Spleen (tissue), 11 donors: ENCODE results near the gene ATF7IP2. TPM values are rescaled to one million over a fixed set of nuclear protein-coding genes. Genes with fewer than 3 reads are reported as not detected.
A peak's percentile ranks its signal among the peaks of the same experiment; 100 is the strongest.

Experiments used
- DNase-seq: peaks from one replicate; pipeline ENCODE4 v3.0.0-alpha.2; 2020
- H3K27ac ChIP-seq, 8 donors: fragments of 200-600 bp; sonication (generic) in 7 of 8; 1 replicate in 4 of 8; 2 replicates in 4 of 8; pipeline versions ENCODE4 v1.5.0 to v1.8.0; 2016 to 2021; ENCODE audit warnings: inconsistent platforms in 4 of 8, mild to moderate bottlenecking in 4 of 8, moderate library complexity in 1 of 8
- H3K27me3 ChIP-seq, 7 donors: fragments of 200-600 bp; sonication (generic) in 6 of 7; replicated peaks in 1 of 7; 1 replicate in 4 of 7; 2 replicates in 3 of 7; pipeline versions ENCODE4 v1.5.0 to v1.8.0; 2016 to 2021; ENCODE audit warnings: inconsistent platforms in 3 of 7, mild to moderate bottlenecking in 1 of 7
- H3K36me3 ChIP-seq, 6 donors: fragments of 200-600 bp; sonication (generic) in 5 of 6; 1 replicate in 4 of 6; 2 replicates in 2 of 6; pipeline versions ENCODE4 v1.5.0 to v1.8.0; 2016 to 2021; ENCODE audit warnings: inconsistent platforms in 2 of 6
- H3K4me1 ChIP-seq, 6 donors: fragments of 200-600 bp; sonication (generic) in 5 of 6; 1 replicate in 3 of 6; 2 replicates in 3 of 6; pipeline versions ENCODE4 v1.5.0 to v1.8.0; 2016 to 2021; ENCODE audit warnings: inconsistent platforms in 3 of 6
- H3K4me3 ChIP-seq, 8 donors: fragments of 200-600 bp; sonication (generic) in 7 of 8; 1 replicate in 4 of 8; 2 replicates in 4 of 8; pipeline versions ENCODE4 v1.5.0 to v1.8.0; 2016 to 2021; ENCODE audit warnings: inconsistent platforms in 4 of 8, mild to moderate bottlenecking in 4 of 8, moderate library complexity in 2 of 8
- H3K9me3 ChIP-seq, 8 donors: fragments of 200-600 bp; sonication (generic) in 7 of 8; 1 replicate in 4 of 8; 2 replicates in 4 of 8; pipeline versions ENCODE4 v1.5.0 to v1.8.0; 2016 to 2021; ENCODE audit warnings: inconsistent platforms in 4 of 8
- POLR2A ChIP-seq, 3 donors: fragments of 450-650 bp; IDR thresholded peaks; one replicate each; pipeline ENCODE4 v1.5.1; 2017; ENCODE audit warnings: antibody characterized with exemption in 3 of 3, mild to moderate bottlenecking in 1 of 3
- POLR2AphosphoS5 ChIP-seq, 3 donors: sonication (generic); formaldehyde crosslinking; IDR thresholded peaks; one replicate each; pipeline ENCODE4 v1.5.1; 2017; ENCODE audit warnings: antibody characterized with exemption in 3 of 3
- whole genome bisulfite sequencing, 5 donors: extraction: QIAGEN DNeasy Blood & Tissue Kit in 3 of 5; methylation state at CpG; one replicate each; pipeline versions ENCODE4 v1.1.5 to v1.1.7; 2013 to 2018; 5-methylcytosine and 5-hydroxymethylcytosine counted together
- intact Hi-C: fragments of 100-400 bp; cut with DNase I; formaldehyde crosslinking; loops from one replicate; pipeline ENCODE4 v1.15.0; 2023; ENCODE audit warnings: low total_unique reads
- polyA plus RNA-seq, 3 donors: library from polyadenylated mRNA; stranded (reverse); fragments of 200-250 nt; gene quantifications; one replicate each; pipeline ENCODE4 v1.2.1, GENCODE V29; 2013
- total RNA-seq, 7 donors: library from RNA; depleted of rRNA in 3 of 7; stranded (reverse); fragments of >200 nt in 3 of 7; fragmentation: NEBNext Ultra II Directional in 4 of 7; extraction: Animal tissue kit (Norgen Biotek cat#: 25700) in 4 of 7; gene quantifications; one replicate each; pipeline versions ENCODE4 v1.1.0 to v1.2.1, GENCODE V29; 2016 to 2021
- TF ChIP-seq, protein P1 (sequence below), 11 experiments: fragments of 200-600 bp in 7 of 11; fragments of 450-650 bp in 4 of 11; sonication (generic) in 4 of 11; IDR thresholded peaks in 8 of 11; conservative IDR thresholded peaks in 3 of 11; 1 replicate in 7 of 11; 2 replicates in 4 of 11; pipeline versions ENCODE4 v1.4.0 to v1.8.0; 2016 to 2021; ENCODE audit warnings: antibody characterized with exemption in 11 of 11, inconsistent platforms in 4 of 11, mild to moderate bottlenecking in 1 of 11
- donor health status: healthy with polysubstance abuse.
- donor health status: DM: no; HTN: no; CAD: no; lungs with moderate emphysema.
- donor health status: DM: no; HTN: no; CAD: no.
- donor health status: Bipolar disorder and iron deficiency.
- donor health status: healthy.
- donor health status: DM: no; HTN: no; CAD: no.
- donor health status: DM: yes; HTN: yes; CAD: no.

Gene ATF7IP2
- total and polyA plus RNA-seq, 10 donors: 26.2 to 45.4 (median 31.8) TPM

DNA sequence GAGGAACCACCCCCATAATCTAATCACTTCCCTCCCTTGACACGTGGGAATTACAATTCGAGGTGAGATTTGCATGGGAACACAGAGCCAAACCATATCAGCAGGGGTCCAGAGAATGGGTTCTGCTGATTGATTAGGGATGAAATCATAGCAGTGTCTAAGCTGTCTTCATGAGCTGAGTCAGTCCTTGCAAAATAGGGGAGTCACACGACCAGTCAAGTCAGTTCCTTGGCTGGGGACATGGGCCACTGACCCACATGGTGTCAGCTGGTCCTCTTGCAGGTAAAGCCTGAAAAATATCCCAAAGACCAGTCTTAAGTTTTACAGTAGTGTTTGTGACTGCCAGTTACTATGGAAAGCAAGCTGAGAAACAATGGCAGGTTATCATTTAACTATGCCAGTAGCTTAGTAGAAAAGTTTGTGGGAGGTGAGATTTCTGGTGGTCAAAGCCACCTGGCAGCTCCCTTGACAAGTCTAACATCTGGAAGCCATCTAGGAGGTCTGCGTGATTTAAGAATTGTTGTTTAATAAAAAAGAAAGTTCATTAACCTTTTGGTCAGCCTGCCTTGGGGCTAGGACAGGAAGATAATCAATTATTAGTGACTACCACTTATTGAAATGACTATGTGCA lies 15.7 kb upstream of the ATF7IP2 start:
- H3K27ac ChIP-seq: no peak overlapping the region
- peaks cover 0 to 50% (median 31%) of the 10 kb centered on the region in 8 donors for H3K9me3 ChIP-seq
- DNase-seq: peak; percentile 22
- no peaks in the 10 kb centered on the region for H3K27me3 ChIP-seq
- intact Hi-C loops: no loop called here
- no peaks in the 10 kb centered on the region for H3K4me1 ChIP-seq
- no peak overlapping the region for H3K4me3 ChIP-seq
- no peaks in the 10 kb centered on the region for H3K36me3 ChIP-seq
- 50 to 66% (median 53%) methylated on average over 4 of the region's 4 CpGs for WGBS, 5 donors
- TF ChIP-seq, protein P1, sequence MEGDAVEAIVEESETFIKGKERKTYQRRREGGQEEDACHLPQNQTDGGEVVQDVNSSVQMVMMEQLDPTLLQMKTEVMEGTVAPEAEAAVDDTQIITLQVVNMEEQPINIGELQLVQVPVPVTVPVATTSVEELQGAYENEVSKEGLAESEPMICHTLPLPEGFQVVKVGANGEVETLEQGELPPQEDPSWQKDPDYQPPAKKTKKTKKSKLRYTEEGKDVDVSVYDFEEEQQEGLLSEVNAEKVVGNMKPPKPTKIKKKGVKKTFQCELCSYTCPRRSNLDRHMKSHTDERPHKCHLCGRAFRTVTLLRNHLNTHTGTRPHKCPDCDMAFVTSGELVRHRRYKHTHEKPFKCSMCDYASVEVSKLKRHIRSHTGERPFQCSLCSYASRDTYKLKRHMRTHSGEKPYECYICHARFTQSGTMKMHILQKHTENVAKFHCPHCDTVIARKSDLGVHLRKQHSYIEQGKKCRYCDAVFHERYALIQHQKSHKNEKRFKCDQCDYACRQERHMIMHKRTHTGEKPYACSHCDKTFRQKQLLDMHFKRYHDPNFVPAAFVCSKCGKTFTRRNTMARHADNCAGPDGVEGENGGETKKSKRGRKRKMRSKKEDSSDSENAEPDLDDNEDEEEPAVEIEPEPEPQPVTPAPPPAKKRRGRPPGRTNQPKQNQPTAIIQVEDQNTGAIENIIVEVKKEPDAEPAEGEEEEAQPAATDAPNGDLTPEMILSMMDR (IDR thresholded peaks at IDR 0.05 in 8 of 11, conservative IDR thresholded peaks at IDR 0.05 in 3 of 11): no peak
- TF ChIP-seq POLR2AphosphoS5 (IDR thresholded peaks at IDR 0.05): no peak
- TF ChIP-seq POLR2A (IDR thresholded peaks at IDR 0.05): no peak

DNA sequence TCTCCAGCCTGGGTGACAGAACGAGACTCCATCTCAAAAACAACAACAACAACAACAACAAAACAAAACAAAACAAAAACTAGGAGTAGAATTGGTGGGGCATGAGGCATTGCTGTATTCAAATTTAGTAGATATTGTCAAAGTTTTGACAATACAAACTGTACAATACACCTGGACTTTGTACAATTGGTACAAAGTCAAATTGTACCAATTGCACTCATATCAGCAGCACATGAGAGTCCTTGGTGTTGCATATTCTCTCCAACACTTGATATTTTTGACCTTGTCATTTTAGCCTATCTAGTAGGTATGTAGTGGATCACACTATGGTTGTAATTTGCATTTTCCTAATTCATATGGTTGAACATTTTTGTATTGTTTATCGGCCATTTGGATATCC lies 14.3 kb upstream of the ATF7IP2 start:
- no peak for DNase-seq
- TF ChIP-seq POLR2A (IDR thresholded peaks at IDR 0.05): no peak
- TF ChIP-seq, protein P1 (IDR thresholded peaks at IDR 0.05 in 8 of 11, conservative IDR thresholded peaks at IDR 0.05 in 3 of 11): no peak
- no peak for TF ChIP-seq POLR2AphosphoS5 (IDR thresholded peaks at IDR 0.05)
- H3K27ac ChIP-seq: no peak overlapping the region
- intact Hi-C loops: no loop called here
- H3K9me3 ChIP-seq: peaks cover 0 to 56% (median 31%) of the 10 kb centered on the region in 8 donors
- no peaks in the 10 kb centered on the region for H3K27me3 ChIP-seq
- H3K4me1 ChIP-seq: no peaks in the 10 kb centered on the region
- WGBS, 5 donors: 84 to 97% (median 86%) methylated on average over 2 of the region's 2 CpGs
- H3K36me3 ChIP-seq: no peaks in the 10 kb centered on the region
- H3K4me3 ChIP-seq: no peak overlapping the region

DNA sequence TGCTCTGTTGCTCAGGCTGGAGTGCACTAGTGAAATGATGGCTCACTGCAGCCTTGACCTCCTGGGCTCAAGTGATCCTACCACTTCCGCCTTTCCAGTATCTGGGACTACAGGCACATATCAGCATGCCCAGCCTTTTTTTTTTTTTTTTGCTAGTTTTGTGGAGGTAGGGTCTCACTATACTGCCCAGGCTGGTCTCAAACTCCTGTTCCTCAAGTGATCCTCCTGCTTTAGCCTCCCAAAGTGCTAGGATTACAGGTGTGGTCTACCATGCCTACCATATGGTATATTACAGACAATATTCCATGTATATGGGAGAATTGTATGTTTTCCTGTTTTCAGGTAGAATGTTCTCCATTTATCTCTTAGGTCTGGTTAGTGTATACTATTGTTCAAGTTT lies 12.3 kb upstream of the ATF7IP2 start:
- Histone ChIP-seq H3K27me3 (no peaks in the 10 kb centered on the region), H3K9me3 (peaks cover 0 to 56% (median 31%) of the 10 kb centered on the region in 8 donors), H3K27ac (no peak overlapping the region), H3K4me3 (no peak overlapping the region), H3K36me3 (no peaks in the 10 kb centered on the region), H3K4me1 (no peaks in the 10 kb centered on the region)
- intact Hi-C loops: no loop called here
- WGBS, 5 donors: 69 to 100% (median 90%) methylated on average over 1 of the region's 1 CpG
- peak; percentile 2 for DNase-seq
- TF ChIP-seq, protein P1 (IDR thresholded peaks at IDR 0.05 in 8 of 11, conservative IDR thresholded peaks at IDR 0.05 in 3 of 11): no peak
- TF ChIP-seq POLR2AphosphoS5 (IDR thresholded peaks at IDR 0.05): no peak
- TF ChIP-seq POLR2A (IDR thresholded peaks at IDR 0.05): no peak

DNA sequence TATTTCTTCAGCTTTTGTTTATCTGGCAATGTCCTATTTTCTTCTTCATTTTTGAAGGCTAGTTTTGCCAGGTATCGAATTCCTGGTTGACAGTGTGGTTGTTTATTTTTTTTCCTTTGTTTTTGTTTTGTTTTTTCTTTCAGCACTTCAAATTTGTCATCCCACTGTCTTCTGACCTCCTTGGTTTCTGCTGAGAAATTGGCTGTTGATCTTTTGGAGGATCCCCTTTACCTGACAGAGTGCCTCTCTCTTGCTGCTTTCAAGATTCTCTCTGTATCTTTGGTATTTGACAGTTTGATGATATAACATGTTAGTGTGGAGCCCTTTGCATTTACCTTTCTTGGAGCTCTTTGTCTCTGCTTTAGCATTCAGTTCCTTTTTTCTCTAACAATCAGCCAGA lies 9.6 kb upstream of the ATF7IP2 start:
- TF ChIP-seq POLR2A (IDR thresholded peaks at IDR 0.05): no peak
- TF ChIP-seq, protein P1 (IDR thresholded peaks at IDR 0.05 in 8 of 11, conservative IDR thresholded peaks at IDR 0.05 in 3 of 11): no peak
- TF ChIP-seq POLR2AphosphoS5 (IDR thresholded peaks at IDR 0.05): no peak
- Histone ChIP-seq H3K4me1 (no peaks in the 10 kb centered on the region), H3K27ac (no peak overlapping the region), H3K27me3 (no peaks in the 10 kb centered on the region), H3K36me3 (no peaks in the 10 kb centered on the region), H3K4me3 (no peak overlapping the region), H3K9me3 (peaks cover 0 to 31% (median 14%) of the 10 kb centered on the region in 8 donors)
- 78 to 92% (median 87%) methylated on average over 1 of the region's 1 CpG for WGBS, 5 donors
- DNase-seq: no peak
- intact Hi-C loops: no loop called here
